HCT116 (cell line): ENCODE measurements around the gene MAGEH1.
"Not testable (repeated sequence)": the region's sequence is repeated elsewhere in the genome, so short reads cannot be mapped to it uniquely, and the experiment has no call there.

ENCODE experiments used
- CTCF ChIP-seq, 3 experiments: fragments of 200-600 bp in 1 of 3; sonication (generic) in 1 of 3; IDR thresholded peaks in 2 of 3; conservative IDR thresholded peaks in 1 of 3; 2 replicates each; pipeline ENCODE4 v1.5.1; 2012 to 2017; ENCODE audit warnings: low read depth in 2 of 3, low read length in 2 of 3, antibody characterized with exemption in 1 of 3, borderline replicate concordance in 1 of 3, control low read depth in 1 of 3, mild to moderate bottlenecking in 1 of 3, mixed read lengths in 1 of 3, mixed run types in 1 of 3, moderate library complexity in 1 of 3; ENCODE audit not compliant: insufficient read depth in 1 of 3
- ELF1 ChIP-seq: IDR thresholded peaks from 2 replicates; pipeline ENCODE4 v1.6.1; 2012; ENCODE audit warnings: low read depth, borderline replicate concordance
- EZH2 ChIP-seq: fragments of 200-600 bp; sonication (generic); IDR thresholded peaks from 2 replicates; pipeline ENCODE4 v1.6.1; 2017; ENCODE audit warnings: antibody characterized with exemption, mixed run types
- EZH2phosphoT487 ChIP-seq: fragments of 200-600 bp; IDR thresholded peaks from 2 replicates; pipeline ENCODE4 v1.6.1; 2018; ENCODE audit warnings: antibody characterized with exemption, borderline replicate concordance
- MAX ChIP-seq: IDR thresholded peaks from 2 replicates; pipeline ENCODE4 v1.6.1; 2012
- POLR2A ChIP-seq: IDR thresholded peaks from 2 replicates; pipeline ENCODE4 v1.7.0; 2011; ENCODE audit warnings: borderline replicate concordance; ENCODE audit not compliant: insufficient read depth, insufficient read length; ENCODE audit errors: extremely low read depth
- POLR2AphosphoS5 ChIP-seq: IDR thresholded peaks from 2 replicates; pipeline ENCODE4 v1.6.1; 2011; ENCODE audit warnings: mild to moderate bottlenecking, low read depth, low read length, moderate library complexity
- REST ChIP-seq: IDR thresholded peaks from 2 replicates; pipeline ENCODE4 v1.6.1; 2012; ENCODE audit warnings: low read depth
- YY1 ChIP-seq: IDR thresholded peaks from 2 replicates; pipeline ENCODE4 v1.6.1; 2011; ENCODE audit warnings: low read length, low read depth, moderate library complexity, mild to moderate bottlenecking; ENCODE audit not compliant: insufficient replicate concordance; ENCODE audit errors: extremely low read depth
- ZNF274 ChIP-seq: fragments of 200-500 bp; sonication (Bioruptor generic); IDR thresholded peaks from 2 replicates; pipeline ENCODE4 v1.6.1; 2014; ENCODE audit warnings: mild to moderate bottlenecking, low read depth, low read length, inconsistent platforms
- TF ChIP-seq, protein P1 (sequence below): IDR thresholded peaks from 2 replicates; pipeline ENCODE4 v1.6.1; 2012

DNA sequence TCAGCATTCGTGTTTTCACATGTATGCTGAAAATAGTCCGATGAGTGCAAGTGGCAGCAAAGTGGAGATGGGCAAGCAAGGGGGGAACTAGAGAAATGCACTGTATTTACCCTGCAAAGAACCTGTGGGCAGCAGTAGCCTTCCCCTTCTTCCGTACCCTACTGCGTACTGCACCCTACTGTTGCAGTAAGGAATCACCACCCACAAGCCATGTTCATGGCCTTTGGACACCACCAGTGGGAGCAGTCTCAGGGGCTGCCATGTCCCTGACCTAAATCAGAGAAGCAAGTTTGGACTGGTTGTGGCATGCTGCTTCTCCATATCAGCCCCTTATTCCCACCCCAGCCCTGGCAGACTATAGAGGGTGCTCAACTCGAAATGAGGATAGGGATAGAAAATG, 12.1 kb downstream of the MAGEH1 start:
- TF ChIP-seq REST; ELF1; CTCF (IDR thresholded peaks at IDR 0.05 in 2 of 3, conservative IDR thresholded peaks at IDR 0.05 in 1 of 3; ENCODE audit: borderline replicate concordance in 1 of 3, insufficient read depth in 1 of 3, low read depth in 2 of 3, low read length in 2 of 3); POLR2A; POLR2AphosphoS5; EZH2; MAX; EZH2phosphoT487; ZNF274; YY1: not testable (repeated sequence)
- TF ChIP-seq, protein P1, sequence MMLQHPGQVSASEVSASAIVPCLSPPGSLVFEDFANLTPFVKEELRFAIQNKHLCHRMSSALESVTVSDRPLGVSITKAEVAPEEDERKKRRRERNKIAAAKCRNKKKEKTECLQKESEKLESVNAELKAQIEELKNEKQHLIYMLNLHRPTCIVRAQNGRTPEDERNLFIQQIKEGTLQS, result not testable (repeated sequence)
